ENCODE results near the gene CBFB. TPM values are rescaled to one million over a fixed set of nuclear protein-coding genes. Genes with fewer than 3 reads are reported as not detected.

The CBFB gene
- total RNA-seq, 4 donors from 2014 or later = 38.9 to 105 (median 96.5) TPM

GRCh38 chr16:67063008-67063407, 34.1 kb downstream of the CBFB start:
- Histone ChIP-seq H3K4me3 (no peak overlapping the region), H3K4me1 (peaks cover 3% of the 10 kb centered on the region in 2 donors), H3K27ac (no peak overlapping the region), H3K9me3 (no peaks in the 10 kb centered on the region), H3K36me3 (peaks cover 0 to 13% of the 10 kb centered on the region in 2 donors), H3K27me3 (no peaks in the 10 kb centered on the region)
- DNase-seq (no peak), ATAC-seq (no peak)
- no peak for TF ChIP-seq POLR2A (IDR thresholded peaks at IDR 0.05)
- TF ChIP-seq CTCF (IDR thresholded peaks at IDR 0.05 in 4 of 5, conservative IDR thresholded peaks at IDR 0.05 in 1 of 5) = no peak
- intact Hi-C loops (cut with DNase I; ENCODE audit: low total_unique reads) (no loop called here), in situ Hi-C loops (cut with MboI; ENCODE audit: low sequenced_read_pairs in 4 of 4) (no loop called here)

- intact Hi-C loops (cut with DNase I; ENCODE audit: low total_unique reads) = no loop called here
- peaks cover 0 to 38% of the 10 kb centered on the region in 2 donors for H3K36me3 ChIP-seq
- no peaks in the 10 kb centered on the region for H3K9me3 ChIP-seq
- ATAC-seq = no peak
- H3K4me3 ChIP-seq = no peak overlapping the region
- peaks cover 0 to 3% of the 10 kb centered on the region in 2 donors for H3K4me1 ChIP-seq
- TF ChIP-seq POLR2A (IDR thresholded peaks at IDR 0.05) (no peak), CTCF (IDR thresholded peaks at IDR 0.05 in 4 of 5, conservative IDR thresholded peaks at IDR 0.05 in 1 of 5) (no peak)
- H3K27me3 ChIP-seq = no peaks in the 10 kb centered on the region
- no peak for DNase-seq
- in situ Hi-C loops (cut with MboI; ENCODE audit: low sequenced_read_pairs in 4 of 4) = no loop called here
- no peak overlapping the region for H3K27ac ChIP-seq
Measured at GRCh38 chr16:67068212-67068753, 39.3 kb downstream of the CBFB start.

- Histone ChIP-seq H3K27me3 (no peaks in the 10 kb centered on the region), H3K27ac (no peak overlapping the region), H3K4me3 (no peak overlapping the region), H3K4me1 (no peaks in the 10 kb centered on the region), H3K36me3 (peaks cover 0 to 54% of the 10 kb centered on the region in 2 donors), H3K9me3 (no peaks in the 10 kb centered on the region)
- intact Hi-C loops (cut with DNase I; ENCODE audit: low total_unique reads) = no loop called here
- no peak for ATAC-seq
- no peak for DNase-seq
- in situ Hi-C loops (cut with MboI; ENCODE audit: low sequenced_read_pairs in 4 of 4) = no loop called here
- no peak for TF ChIP-seq CTCF (IDR thresholded peaks at IDR 0.05 in 4 of 5, conservative IDR thresholded peaks at IDR 0.05 in 1 of 5)
- TF ChIP-seq POLR2A (IDR thresholded peaks at IDR 0.05) = no peak
Measured at GRCh38 chr16:67071476-67072048, 42.6 kb downstream of the CBFB start.

- H3K36me3 ChIP-seq = peaks cover 0 to 23% of the 10 kb centered on the region in 2 donors
- TF ChIP-seq CTCF (IDR thresholded peaks at IDR 0.05 in 4 of 5, conservative IDR thresholded peaks at IDR 0.05 in 1 of 5) (no peak), POLR2A (IDR thresholded peaks at IDR 0.05) (no peak)
Measured at GRCh38 chr16:67075331-67075730, 46.4 kb downstream of the CBFB start.

More at GRCh38 chr16:67075331-67075730, 46.4 kb downstream of the CBFB start:
- H3K9me3 ChIP-seq = no peaks in the 10 kb centered on the region
- in situ Hi-C loops (cut with MboI; ENCODE audit: low sequenced_read_pairs in 4 of 4) = no loop called here
- no peaks in the 10 kb centered on the region for H3K27me3 ChIP-seq
- no peak overlapping the region for H3K4me3 ChIP-seq
- DNase-seq = no peak
- intact Hi-C loops (cut with DNase I; ENCODE audit: low total_unique reads) = no loop called here
- no peak overlapping the region for H3K27ac ChIP-seq
- peaks cover 0 to 2% of the 10 kb centered on the region in 2 donors for H3K4me1 ChIP-seq
- ATAC-seq = no peak
